ENCODE data around the gene TAF10.

The TAF10 gene

GRCh38 chr11:6612213-6613041, at the start of gene TAF10:
TAF10 (minus strand) TSS chr11:6612216; CDS start chr11:6612189, 27 bp downstream.
- FAIRE-seq: no peak

GRCh38 chr11:6660712-6661111, 48.7 kb upstream of the TAF10 start:
- no peak for FAIRE-seq

- no peak for FAIRE-seq
These were observed 46.6 kb upstream of the TAF10 start for GRCh38 chr11:6658647-6659046.

- no peak for FAIRE-seq
These were observed 45.3 kb upstream of the TAF10 start for GRCh38 chr11:6657346-6657745.

- FAIRE-seq: no peak
These were observed 44.9 kb upstream of the TAF10 start for GRCh38 chr11:6656936-6657335.

GRCh38 chr11:6656584-6656915, 44.5 kb upstream of the TAF10 start:
- FAIRE-seq: no peak

GRCh38 chr11:6655790-6656583, 44.0 kb upstream of the TAF10 start, which contains the start of gene DCHS1:
DCHS1 (minus strand) TSS chr11:6655809; CDS start chr11:6641613, 14,196 bp downstream.
- FAIRE-seq: no peak

- FAIRE-seq: no peak
These were observed 43.2 kb upstream of the TAF10 start for GRCh38 chr11:6655020-6655789.

GRCh38 chr11:6654281-6655019, 42.4 kb upstream of the TAF10 start:
- no peak for FAIRE-seq

- no peak for FAIRE-seq
These were observed 41.6 kb upstream of the TAF10 start for GRCh38 chr11:6653656-6654055.

- no peak for FAIRE-seq
These were observed 41.1 kb upstream of the TAF10 start for GRCh38 chr11:6653097-6653496.

GRCh38 chr11:6652182-6652581, 40.2 kb upstream of the TAF10 start:
- no peak for FAIRE-seq

GRCh38 chr11:6650980-6651379, 39.0 kb upstream of the TAF10 start:
- no peak for FAIRE-seq

- FAIRE-seq: no peak
These were observed 38.1 kb upstream of the TAF10 start for GRCh38 chr11:6650104-6650503.

- FAIRE-seq: no peak
These were observed 36.5 kb upstream of the TAF10 start for GRCh38 chr11:6648501-6648900.

- no peak for FAIRE-seq
These were observed 35.8 kb upstream of the TAF10 start for GRCh38 chr11:6647836-6648235.

- FAIRE-seq: no peak
These were observed 35.1 kb upstream of the TAF10 start for GRCh38 chr11:6646918-6647679.

GRCh38 chr11:6646576-6646917, 34.5 kb upstream of the TAF10 start:
- no peak for FAIRE-seq

GRCh38 chr11:6646071-6646470, 34.1 kb upstream of the TAF10 start:
- FAIRE-seq: no peak

- FAIRE-seq: no peak
These were observed 30.9 kb upstream of the TAF10 start for GRCh38 chr11:6642957-6643356.

- FAIRE-seq: no peak
These were observed 29.1 kb upstream of the TAF10 start for GRCh38 chr11:6640985-6641701.

All from islet of Langerhans (tissue), 1 donor.